ENCODE data around the gene TBC1D24.

DNA sequence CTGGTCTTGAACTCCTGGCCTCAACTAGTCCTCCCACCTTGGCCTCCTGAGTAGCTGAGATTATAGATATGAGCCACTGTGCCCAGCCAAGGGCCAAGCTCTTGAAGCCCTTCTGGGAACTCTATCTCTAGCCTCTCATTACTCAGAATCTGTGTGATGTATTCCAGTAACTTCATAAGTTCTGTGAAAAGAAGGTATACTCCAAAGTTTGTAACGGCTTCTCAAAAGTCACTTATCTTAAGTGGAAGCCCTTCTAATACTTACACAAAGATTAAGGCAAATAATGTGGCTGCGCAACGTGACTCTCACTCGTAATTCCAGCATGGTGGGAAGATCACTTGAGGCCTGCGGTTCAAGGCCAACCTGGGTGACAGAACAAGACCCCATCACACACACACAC, 19.7 kb downstream of the TBC1D24 start:
- TF ChIP-seq, protein P1, sequence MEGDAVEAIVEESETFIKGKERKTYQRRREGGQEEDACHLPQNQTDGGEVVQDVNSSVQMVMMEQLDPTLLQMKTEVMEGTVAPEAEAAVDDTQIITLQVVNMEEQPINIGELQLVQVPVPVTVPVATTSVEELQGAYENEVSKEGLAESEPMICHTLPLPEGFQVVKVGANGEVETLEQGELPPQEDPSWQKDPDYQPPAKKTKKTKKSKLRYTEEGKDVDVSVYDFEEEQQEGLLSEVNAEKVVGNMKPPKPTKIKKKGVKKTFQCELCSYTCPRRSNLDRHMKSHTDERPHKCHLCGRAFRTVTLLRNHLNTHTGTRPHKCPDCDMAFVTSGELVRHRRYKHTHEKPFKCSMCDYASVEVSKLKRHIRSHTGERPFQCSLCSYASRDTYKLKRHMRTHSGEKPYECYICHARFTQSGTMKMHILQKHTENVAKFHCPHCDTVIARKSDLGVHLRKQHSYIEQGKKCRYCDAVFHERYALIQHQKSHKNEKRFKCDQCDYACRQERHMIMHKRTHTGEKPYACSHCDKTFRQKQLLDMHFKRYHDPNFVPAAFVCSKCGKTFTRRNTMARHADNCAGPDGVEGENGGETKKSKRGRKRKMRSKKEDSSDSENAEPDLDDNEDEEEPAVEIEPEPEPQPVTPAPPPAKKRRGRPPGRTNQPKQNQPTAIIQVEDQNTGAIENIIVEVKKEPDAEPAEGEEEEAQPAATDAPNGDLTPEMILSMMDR (conservative IDR thresholded peaks at IDR 0.05), result no peak
- no peak for TF ChIP-seq ZFX (IDR thresholded peaks at IDR 0.05)

Measured in C4-2B (cell line).